ENCODE measurements around the gene CCDC88C. TPM values are rescaled to one million over a fixed set of nuclear protein-coding genes. Genes with fewer than 3 reads are reported as not detected.

Gene CCDC88C
- total and polyA plus RNA-seq, 2 experiments from 2014 or later: 23.6 to 60.7 TPM

DNA sequence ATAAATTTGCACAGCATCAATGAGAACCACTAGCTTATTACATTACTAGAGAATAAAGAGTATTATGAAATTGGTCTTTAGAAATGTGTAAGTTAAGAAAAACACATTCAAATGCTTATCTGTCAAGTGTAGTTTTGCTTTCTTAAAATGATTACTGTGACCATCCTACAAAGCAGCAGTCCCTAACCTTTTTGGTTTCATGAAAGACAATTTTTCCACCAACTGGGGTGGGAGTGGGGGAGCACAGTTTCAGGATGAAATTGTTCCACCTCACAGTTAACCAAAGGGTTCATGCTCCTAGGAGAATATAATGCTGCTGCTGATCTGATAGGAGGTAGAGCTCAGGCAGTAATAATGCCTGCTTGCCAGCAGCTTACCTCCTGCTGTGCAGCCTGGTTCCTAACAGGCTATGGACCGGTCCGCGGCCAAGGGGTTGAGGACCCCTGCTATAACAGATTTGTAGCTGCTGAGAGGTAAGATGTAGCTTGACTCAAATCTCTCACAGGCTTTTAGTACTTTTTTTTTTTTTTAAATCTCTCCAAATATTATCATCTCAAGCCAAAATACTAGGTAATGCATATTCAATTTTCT is 47.1 kb upstream of the CCDC88C start:
- Histone ChIP-seq H3K9me2 (ENCODE audit: insufficient read depth) (no peaks in the 10 kb centered on the region), H3K4me1 (ENCODE audit: insufficient read depth) (no peaks in the 10 kb centered on the region), H3K36me3 (ENCODE audit: insufficient read depth) (peaks cover 69% of the 10 kb centered on the region), H4K20me1 (replicated peaks; ENCODE audit: insufficient read depth) (0 out of 2 replicates have a peak, but pooled peaks cover 2% of the 10 kb centered on the region), H3K27ac (ENCODE audit: low read depth) (no peak overlapping the region), H3F3A (replicated peaks; ENCODE audit: low read depth) (no peaks in the 10 kb centered on the region), H3K4me2 (no peak overlapping the region), H2AFZ (no peak overlapping the region), H3K27me3 (ENCODE audit: insufficient read depth) (no peaks in the 10 kb centered on the region), H3K4me3 (no peak overlapping the region), H3K79me2 (replicated peaks; ENCODE audit: insufficient read depth) (peaks cover 11% of the 10 kb centered on the region; the same call in 1 of the 2 replicates)
- DNase-seq (ENCODE audit: low spot score) (no peak), ATAC-seq (peak; percentile 36; the same call in 2 of the 3 replicates)
- no peaks in the 10 kb centered on the region for H3K9me3 Mint-ChIP-seq
- H3K4me1 Mint-ChIP-seq: no peaks in the 10 kb centered on the region
- peaks cover 89% of the 10 kb centered on the region for H3K36me3 Mint-ChIP-seq (ENCODE audit: low read depth)
- no peak for TF ChIP-seq EZH2 (IDR thresholded peaks at IDR 0.05; ENCODE audit: low read depth, unreplicated experiment)
- no peak for TF ChIP-seq ZNF331 (CRISPR knock-in tag; IDR thresholded peaks at IDR 0.05; ENCODE audit: low read depth)
- H3K27ac Mint-ChIP-seq: no peak overlapping the region
- H3K4me3 Mint-ChIP-seq: no peak overlapping the region
- H3K27me3 Mint-ChIP-seq (ENCODE audit: insufficient read depth, low read depth, poor library complexity): peaks cover 3% of the 10 kb centered on the region

DNA sequence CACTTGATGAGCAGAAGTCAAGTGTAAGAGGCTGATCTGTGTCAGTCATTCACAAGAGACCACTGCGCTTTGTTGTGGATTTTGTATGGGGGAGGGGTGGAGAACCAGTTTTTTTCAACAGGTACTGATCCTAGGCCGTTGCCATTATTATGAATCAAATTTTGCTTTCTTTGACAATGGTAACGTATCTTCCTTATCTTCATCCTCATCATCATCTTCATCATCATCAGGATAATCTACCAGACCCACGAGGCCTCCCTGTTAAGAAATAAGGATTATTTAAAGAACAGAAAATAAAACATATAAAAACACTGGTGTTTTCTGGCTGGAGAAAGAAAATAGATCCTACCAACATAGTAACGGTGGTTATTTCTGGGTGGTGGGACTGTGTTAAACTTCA is 41.0 kb upstream of the CCDC88C start:
- H3K36me3 Mint-ChIP-seq (ENCODE audit: low read depth): peaks cover 84% of the 10 kb centered on the region
- H3K4me1 Mint-ChIP-seq: peaks cover 7% of the 10 kb centered on the region; the same call in 2 of the 3 replicates
- Histone ChIP-seq H2AFZ (no peak overlapping the region), H3F3A (replicated peaks; ENCODE audit: low read depth) (no peaks in the 10 kb centered on the region), H3K4me3 (no peak overlapping the region), H3K27ac (ENCODE audit: low read depth) (no peak overlapping the region), H3K4me2 (no peak overlapping the region), H4K20me1 (replicated peaks; ENCODE audit: insufficient read depth) (no peaks in the 10 kb centered on the region), H3K27me3 (ENCODE audit: insufficient read depth) (no peaks in the 10 kb centered on the region), H3K36me3 (ENCODE audit: insufficient read depth) (peaks cover 53% of the 10 kb centered on the region), H3K4me1 (ENCODE audit: insufficient read depth) (no peaks in the 10 kb centered on the region), H3K79me2 (replicated peaks; ENCODE audit: insufficient read depth) (no peaks in the 10 kb centered on the region), H3K9me2 (ENCODE audit: insufficient read depth) (no peaks in the 10 kb centered on the region)
- H3K9me3 Mint-ChIP-seq: no peaks in the 10 kb centered on the region; the same call in 2 of the 3 replicates
- no peak overlapping the region for H3K4me3 Mint-ChIP-seq
- DNase-seq (ENCODE audit: low spot score) (no peak), ATAC-seq (no peak)
- H3K27ac Mint-ChIP-seq: no peak overlapping the region
- H3K27me3 Mint-ChIP-seq (ENCODE audit: insufficient read depth, low read depth, poor library complexity): peaks cover 7% of the 10 kb centered on the region
- TF ChIP-seq JUNB (IDR thresholded peaks at IDR 0.05; ENCODE audit: unreplicated experiment) (no peak), STAT1 (IDR thresholded peaks at IDR 0.05; ENCODE audit: unreplicated experiment) (no peak), ZNF114 (CRISPR knock-in tag; IDR thresholded peaks at IDR 0.05) (no peak), EZH2phosphoT487 (IDR thresholded peaks at IDR 0.05; ENCODE audit: unreplicated experiment) (no peak), POLR2AphosphoS5 (IDR thresholded peaks at IDR 0.05; ENCODE audit: low read depth) (no peak), ZNF331 (CRISPR knock-in tag; IDR thresholded peaks at IDR 0.05; ENCODE audit: low read depth) (no peak), EZH2 (IDR thresholded peaks at IDR 0.05; ENCODE audit: low read depth, unreplicated experiment) (no peak)
- TF ChIP-seq, protein P1, sequence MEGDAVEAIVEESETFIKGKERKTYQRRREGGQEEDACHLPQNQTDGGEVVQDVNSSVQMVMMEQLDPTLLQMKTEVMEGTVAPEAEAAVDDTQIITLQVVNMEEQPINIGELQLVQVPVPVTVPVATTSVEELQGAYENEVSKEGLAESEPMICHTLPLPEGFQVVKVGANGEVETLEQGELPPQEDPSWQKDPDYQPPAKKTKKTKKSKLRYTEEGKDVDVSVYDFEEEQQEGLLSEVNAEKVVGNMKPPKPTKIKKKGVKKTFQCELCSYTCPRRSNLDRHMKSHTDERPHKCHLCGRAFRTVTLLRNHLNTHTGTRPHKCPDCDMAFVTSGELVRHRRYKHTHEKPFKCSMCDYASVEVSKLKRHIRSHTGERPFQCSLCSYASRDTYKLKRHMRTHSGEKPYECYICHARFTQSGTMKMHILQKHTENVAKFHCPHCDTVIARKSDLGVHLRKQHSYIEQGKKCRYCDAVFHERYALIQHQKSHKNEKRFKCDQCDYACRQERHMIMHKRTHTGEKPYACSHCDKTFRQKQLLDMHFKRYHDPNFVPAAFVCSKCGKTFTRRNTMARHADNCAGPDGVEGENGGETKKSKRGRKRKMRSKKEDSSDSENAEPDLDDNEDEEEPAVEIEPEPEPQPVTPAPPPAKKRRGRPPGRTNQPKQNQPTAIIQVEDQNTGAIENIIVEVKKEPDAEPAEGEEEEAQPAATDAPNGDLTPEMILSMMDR (conservative IDR thresholded peaks at IDR 0.05; ENCODE audit: low read depth in 2 of 2): no peak
- TF ChIP-seq, protein P2, sequence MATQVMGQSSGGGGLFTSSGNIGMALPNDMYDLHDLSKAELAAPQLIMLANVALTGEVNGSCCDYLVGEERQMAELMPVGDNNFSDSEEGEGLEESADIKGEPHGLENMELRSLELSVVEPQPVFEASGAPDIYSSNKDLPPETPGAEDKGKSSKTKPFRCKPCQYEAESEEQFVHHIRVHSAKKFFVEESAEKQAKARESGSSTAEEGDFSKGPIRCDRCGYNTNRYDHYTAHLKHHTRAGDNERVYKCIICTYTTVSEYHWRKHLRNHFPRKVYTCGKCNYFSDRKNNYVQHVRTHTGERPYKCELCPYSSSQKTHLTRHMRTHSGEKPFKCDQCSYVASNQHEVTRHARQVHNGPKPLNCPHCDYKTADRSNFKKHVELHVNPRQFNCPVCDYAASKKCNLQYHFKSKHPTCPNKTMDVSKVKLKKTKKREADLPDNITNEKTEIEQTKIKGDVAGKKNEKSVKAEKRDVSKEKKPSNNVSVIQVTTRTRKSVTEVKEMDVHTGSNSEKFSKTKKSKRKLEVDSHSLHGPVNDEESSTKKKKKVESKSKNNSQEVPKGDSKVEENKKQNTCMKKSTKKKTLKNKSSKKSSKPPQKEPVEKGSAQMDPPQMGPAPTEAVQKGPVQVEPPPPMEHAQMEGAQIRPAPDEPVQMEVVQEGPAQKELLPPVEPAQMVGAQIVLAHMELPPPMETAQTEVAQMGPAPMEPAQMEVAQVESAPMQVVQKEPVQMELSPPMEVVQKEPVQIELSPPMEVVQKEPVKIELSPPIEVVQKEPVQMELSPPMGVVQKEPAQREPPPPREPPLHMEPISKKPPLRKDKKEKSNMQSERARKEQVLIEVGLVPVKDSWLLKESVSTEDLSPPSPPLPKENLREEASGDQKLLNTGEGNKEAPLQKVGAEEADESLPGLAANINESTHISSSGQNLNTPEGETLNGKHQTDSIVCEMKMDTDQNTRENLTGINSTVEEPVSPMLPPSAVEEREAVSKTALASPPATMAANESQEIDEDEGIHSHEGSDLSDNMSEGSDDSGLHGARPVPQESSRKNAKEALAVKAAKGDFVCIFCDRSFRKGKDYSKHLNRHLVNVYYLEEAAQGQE (IDR thresholded peaks at IDR 0.05; ENCODE audit: unreplicated experiment): no peak
- TF ChIP-seq, protein P3, sequence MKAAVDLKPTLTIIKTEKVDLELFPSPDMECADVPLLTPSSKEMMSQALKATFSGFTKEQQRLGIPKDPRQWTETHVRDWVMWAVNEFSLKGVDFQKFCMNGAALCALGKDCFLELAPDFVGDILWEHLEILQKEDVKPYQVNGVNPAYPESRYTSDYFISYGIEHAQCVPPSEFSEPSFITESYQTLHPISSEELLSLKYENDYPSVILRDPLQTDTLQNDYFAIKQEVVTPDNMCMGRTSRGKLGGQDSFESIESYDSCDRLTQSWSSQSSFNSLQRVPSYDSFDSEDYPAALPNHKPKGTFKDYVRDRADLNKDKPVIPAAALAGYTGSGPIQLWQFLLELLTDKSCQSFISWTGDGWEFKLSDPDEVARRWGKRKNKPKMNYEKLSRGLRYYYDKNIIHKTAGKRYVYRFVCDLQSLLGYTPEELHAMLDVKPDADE (IDR thresholded peaks at IDR 0.05): no peak
